HG03060 (cell line): ENCODE measurements around the gene MYOM3.
"Not testable (repeated sequence)": the region's sequence is repeated elsewhere in the genome, so short reads cannot be mapped to it uniquely, and the experiment has no call there.

Source experiments
- ATAC-seq: cut with Tn5 transposase; IDR thresholded peaks from one replicate; pipeline ENCODE4 v1.9.1; 2021; ENCODE audit warnings: low read depth, moderate number of reproducible peaks; ENCODE audit not compliant: unreplicated experiment

Gene MYOM3

GRCh38 chr1:24077278-24077978 lies 34.5 kb downstream of the MYOM3 start:
- no peak for ATAC-seq

- no peak for ATAC-seq
Measured at GRCh38 chr1:24075946-24076345, 36.0 kb downstream of the MYOM3 start.

GRCh38 chr1:24075590-24075854 lies 36.4 kb downstream of the MYOM3 start:
- no peak for ATAC-seq

GRCh38 chr1:24074817-24075589 lies 36.9 kb downstream of the MYOM3 start:
- ATAC-seq = no peak

- no peak for ATAC-seq
Measured at GRCh38 chr1:24074196-24074595, 37.7 kb downstream of the MYOM3 start.

- ATAC-seq = no peak
Measured at GRCh38 chr1:24071941-24072340, 40.0 kb downstream of the MYOM3 start.

GRCh38 chr1:24070821-24071393 lies 41.0 kb downstream of the MYOM3 start:
- no peak for ATAC-seq

GRCh38 chr1:24069817-24070216 lies 42.1 kb downstream of the MYOM3 start:
- ATAC-seq = no peak

- ATAC-seq = no peak
Measured at GRCh38 chr1:24067978-24068377, 44.0 kb downstream of the MYOM3 start.

- no peak for ATAC-seq
Measured at GRCh38 chr1:24065304-24065703, 46.6 kb downstream of the MYOM3 start.

GRCh38 chr1:24062221-24062620 lies 49.7 kb downstream of the MYOM3 start:
- ATAC-seq = no peak

- no peak for ATAC-seq
Measured at GRCh38 chr1:24060482-24060881, 51.5 kb downstream of the MYOM3 start.

GRCh38 chr1:24058671-24059455 lies 53.1 kb downstream of the MYOM3 start:
- ATAC-seq = no peak

- no peak for ATAC-seq
Measured at GRCh38 chr1:24057171-24057570, 54.8 kb downstream of the MYOM3 start.

GRCh38 chr1:24055681-24056080 lies 56.3 kb downstream of the MYOM3 start:
- ATAC-seq = no peak

- no peak for ATAC-seq
Measured at GRCh38 chr1:24052220-24052619, 59.7 kb downstream of the MYOM3 start.

- ATAC-seq = no peak
Measured at GRCh38 chr1:24051206-24051945, 60.6 kb downstream of the MYOM3 start.

- no peak for ATAC-seq
Measured at GRCh38 chr1:24049733-24050132, 62.2 kb downstream of the MYOM3 start.

GRCh38 chr1:24048894-24049293 lies 63.0 kb downstream of the MYOM3 start:
- not testable (repeated sequence) for ATAC-seq

- no peak for ATAC-seq
Measured at GRCh38 chr1:24048205-24048869, 63.6 kb downstream of the MYOM3 start.
